ENCODE measurements around the gene CDC42BPG.
A peak's percentile ranks its signal among the peaks of the same experiment; 100 is the strongest.

- TF ChIP-seq CTCF (IDR thresholded peaks at IDR 0.05) (peak; percentile 94 to 98 (median 96)), POLR2A (IDR thresholded peaks at IDR 0.05) (no peak)
Measured at GRCh38 chr11:64846998-64847666, 2.7 kb upstream of the CDC42BPG start.
